Body of pancreas (tissue), 4 donors: ENCODE data around the gene MAST4.

Source experiments
- POLR2A ChIP-seq, 3 donors: fragments of 450-650 bp; IDR thresholded peaks; one replicate each; pipeline ENCODE4 v1.6.1; 2016; ENCODE audit warnings: antibody characterized with exemption in 3 of 3, mild to moderate bottlenecking in 2 of 3
- TF ChIP-seq, protein P1 (sequence below), 7 experiments: fragments of 450-650 bp in 4 of 7; fragments of 200-600 bp in 3 of 7; sonication (generic) in 3 of 7; IDR thresholded peaks; one replicate each; pipeline ENCODE4 v1.5.1; 2016 to 2019; ENCODE audit warnings: antibody characterized with exemption in 7 of 7

DNA sequence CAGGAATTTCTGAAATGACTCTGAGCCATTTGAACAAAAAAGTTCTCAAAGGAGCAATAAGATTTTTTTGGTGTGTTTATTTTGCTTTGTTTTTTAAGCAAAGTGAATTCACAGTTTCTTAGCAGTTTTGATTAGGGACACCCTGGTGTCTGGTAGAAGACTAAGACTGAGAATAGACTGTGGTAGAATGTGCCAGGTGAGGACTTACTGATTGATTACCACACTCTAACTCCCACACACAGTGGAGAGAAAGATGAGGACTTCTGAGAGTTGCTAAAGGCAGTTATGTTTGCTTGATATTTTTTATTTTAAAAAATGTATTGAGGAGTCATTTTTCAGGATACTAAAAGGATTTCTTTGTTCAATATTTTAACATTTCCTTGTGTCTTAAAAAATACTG, 425.3 kb downstream of the MAST4 start:
- TF ChIP-seq, protein P1, sequence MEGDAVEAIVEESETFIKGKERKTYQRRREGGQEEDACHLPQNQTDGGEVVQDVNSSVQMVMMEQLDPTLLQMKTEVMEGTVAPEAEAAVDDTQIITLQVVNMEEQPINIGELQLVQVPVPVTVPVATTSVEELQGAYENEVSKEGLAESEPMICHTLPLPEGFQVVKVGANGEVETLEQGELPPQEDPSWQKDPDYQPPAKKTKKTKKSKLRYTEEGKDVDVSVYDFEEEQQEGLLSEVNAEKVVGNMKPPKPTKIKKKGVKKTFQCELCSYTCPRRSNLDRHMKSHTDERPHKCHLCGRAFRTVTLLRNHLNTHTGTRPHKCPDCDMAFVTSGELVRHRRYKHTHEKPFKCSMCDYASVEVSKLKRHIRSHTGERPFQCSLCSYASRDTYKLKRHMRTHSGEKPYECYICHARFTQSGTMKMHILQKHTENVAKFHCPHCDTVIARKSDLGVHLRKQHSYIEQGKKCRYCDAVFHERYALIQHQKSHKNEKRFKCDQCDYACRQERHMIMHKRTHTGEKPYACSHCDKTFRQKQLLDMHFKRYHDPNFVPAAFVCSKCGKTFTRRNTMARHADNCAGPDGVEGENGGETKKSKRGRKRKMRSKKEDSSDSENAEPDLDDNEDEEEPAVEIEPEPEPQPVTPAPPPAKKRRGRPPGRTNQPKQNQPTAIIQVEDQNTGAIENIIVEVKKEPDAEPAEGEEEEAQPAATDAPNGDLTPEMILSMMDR (IDR thresholded peaks at IDR 0.05): no peak
- no peak for TF ChIP-seq POLR2A (IDR thresholded peaks at IDR 0.05)
